HCT116 (cell line): ENCODE results near the gene FXYD4. TPM values are rescaled to one million over a fixed set of nuclear protein-coding genes. Genes with fewer than 3 reads are reported as not detected.
"Not testable (repeated sequence)": the region's sequence is repeated elsewhere in the genome, so short reads cannot be mapped to it uniquely, and the experiment has no call there.

ENCODE experiments used
- ATAC-seq: fragments of 200-7000 bp; cut with Tn5 transposase; 2 replicates; pipeline ENCODE4 v1.9.1; 2020; ENCODE audit warnings: mild to moderate bottlenecking, moderate library complexity
- BruUV-seq: library from RNA; stranded (reverse); fragments of 400-500 nt; replicated peaks from 2 replicates; lab custom pipeline; 2021; lab: Mats Ljungman, UMichigan
- CTCF ChIA-PET: fragments of 300-600 bp; sonication (Branson Sonifier 250); formaldehyde crosslinking; loops from one replicate; lab custom pipeline; 2021; ENCODE audit warnings: antibody characterized with exemption; lab: Charles Lee
- POLR2A ChIA-PET: fragments of 300-600, 350-600 bp; sonication (Branson Sonifier 250); formaldehyde crosslinking; loops from one replicate; lab custom pipeline; 2021; ENCODE audit warnings: antibody characterized with exemption; lab: Charles Lee
- RAD21 ChIA-PET, 2 experiments: fragments of 300-600 bp; sonication (Branson Sonifier 250); formaldehyde crosslinking; loops; one replicate each; lab custom pipeline; 2023; ENCODE audit warnings: low total read pairs in 2 of 2; ENCODE audit not compliant: uncharacterized antibody in 2 of 2, unreplicated experiment in 2 of 2, low non-redundant PET in 1 of 2; lab: Charles Lee
- DNase-seq: peaks from one replicate; pipeline ENCODE4 v3.0.0-alpha.2; 2010; ENCODE audit warnings: low read depth, low spot score
- H2AFZ ChIP-seq: fragments of 200-600 bp; shearing (Covaris generic), sonication (generic); 2 replicates; pipeline ENCODE4 v1.6.1; 2017; ENCODE audit warnings: low read depth, mixed run types, mixed read lengths, antibody characterized with exemption, low read length; ENCODE audit not compliant: poor library complexity, severe bottlenecking
- H3K27ac ChIP-seq: 2 replicates; pipeline ENCODE4 v1.5.1; 2012; ENCODE audit warnings: low read depth, low read length
- H3K27me3 ChIP-seq: fragments of 200-600 bp; sonication (generic); 2 replicates; pipeline ENCODE4 v1.6.1; 2016; ENCODE audit warnings: mixed run types, low read length, mixed read lengths; ENCODE audit not compliant: insufficient read depth
- H3K36me3 ChIP-seq, 2 experiments: fragments of 200-500 bp in 1 of 2; fragments of 200-600 bp in 1 of 2; sonication (Bioruptor generic) in 1 of 2; sonication (generic) in 1 of 2; 2 replicates each; pipeline versions ENCODE4 v1.5.1 to v1.6.1; 2014 to 2016; ENCODE audit warnings: low read length in 2 of 2, inconsistent platforms in 1 of 2, mixed read lengths in 1 of 2, mixed run types in 1 of 2; ENCODE audit not compliant: insufficient read depth in 2 of 2, control insufficient read depth in 1 of 2
- H3K4me1 ChIP-seq, 2 experiments: fragments of 200-600 bp in 1 of 2; sonication (generic) in 1 of 2; 2 replicates each; pipeline versions ENCODE4 v1.5.1 to v1.6.1; 2012 to 2017; ENCODE audit warnings: low read length in 2 of 2, inconsistent platforms in 1 of 2, mild to moderate bottlenecking in 1 of 2, mixed read lengths in 1 of 2, mixed run types in 1 of 2, moderate library complexity in 1 of 2; ENCODE audit not compliant: insufficient read depth in 2 of 2, control insufficient read depth in 1 of 2
- H3K4me2 ChIP-seq: fragments of 200-600 bp; sonication (generic); 2 replicates; pipeline ENCODE4 v1.6.1; 2017; ENCODE audit warnings: mixed run types, low read length, mixed read lengths
- H3K4me3 ChIP-seq, 2 experiments: fragments of 200-600 bp in 1 of 2; sonication (generic) in 1 of 2; replicated peaks in 1 of 2; 2 replicates each; pipeline ENCODE4 v1.5.1; 2011 to 2016; ENCODE audit warnings: low read length in 2 of 2, control low read depth in 1 of 2, low read depth in 1 of 2, mild to moderate bottlenecking in 1 of 2, mixed read lengths in 1 of 2, mixed run types in 1 of 2
- H3K79me2 ChIP-seq: fragments of 200-600 bp; sonication (generic); 2 replicates; pipeline ENCODE4 v1.6.1; 2017; ENCODE audit warnings: mild to moderate bottlenecking, mixed run types, low read length, moderate library complexity, mixed read lengths; ENCODE audit not compliant: insufficient read depth
- H3K9ac ChIP-seq: fragments of 200-600 bp; sonication (generic); 2 replicates; pipeline ENCODE4 v1.6.1; 2016; ENCODE audit warnings: low read length, mixed read lengths
- H3K9me2 ChIP-seq: fragments of 200-600 bp; sonication (generic), shearing (Covaris generic); 2 replicates; pipeline ENCODE4 v1.6.1; 2017; ENCODE audit warnings: mixed run types, mild to moderate bottlenecking, moderate library complexity; ENCODE audit not compliant: insufficient read depth
- H3K9me3 ChIP-seq, 2 experiments: fragments of 200-500 bp in 1 of 2; fragments of 200-600 bp in 1 of 2; sonication (Bioruptor generic) in 1 of 2; sonication (generic) in 1 of 2; 2 replicates each; pipeline ENCODE4 v1.6.1; 2014 to 2017; ENCODE audit warnings: low read length in 2 of 2, mixed read lengths in 2 of 2, inconsistent platforms in 1 of 2, low read depth in 1 of 2, mild to moderate bottlenecking in 1 of 2, mixed run types in 1 of 2, moderate library complexity in 1 of 2; ENCODE audit not compliant: control insufficient read depth in 1 of 2, insufficient read depth in 1 of 2
- H4K20me1 ChIP-seq: fragments of 200-600 bp; sonication (generic), shearing (Covaris generic); 2 replicates; pipeline ENCODE4 v1.6.1; 2017; ENCODE audit warnings: mixed run types, mild to moderate bottlenecking, moderate library complexity; ENCODE audit not compliant: insufficient read depth
- CBX3 ChIP-seq: IDR thresholded peaks from 2 replicates; pipeline ENCODE4 v1.6.1; 2012; ENCODE audit warnings: low read depth
- CEBPB ChIP-seq: IDR thresholded peaks from 2 replicates; pipeline ENCODE4 v1.6.1; 2012; ENCODE audit warnings: low read depth
- EGR1 ChIP-seq: IDR thresholded peaks from 2 replicates; pipeline ENCODE4 v1.6.1; 2012; ENCODE audit warnings: low read depth
- FOSL1 ChIP-seq: IDR thresholded peaks from 2 replicates; pipeline ENCODE4 v1.6.1; 2012; ENCODE audit warnings: low read depth
- JUND ChIP-seq: IDR thresholded peaks from 2 replicates; pipeline ENCODE4 v1.6.1; 2012
- POLR2A ChIP-seq: IDR thresholded peaks from 2 replicates; pipeline ENCODE4 v1.7.0; 2011; ENCODE audit warnings: borderline replicate concordance; ENCODE audit not compliant: insufficient read depth, insufficient read length; ENCODE audit errors: extremely low read depth
- RAD21 ChIP-seq: IDR thresholded peaks from 2 replicates; pipeline ENCODE4 v1.6.1; 2012; ENCODE audit warnings: low read depth, mild to moderate bottlenecking
- SP1 ChIP-seq: IDR thresholded peaks from 2 replicates; pipeline ENCODE4 v1.6.1; 2012; ENCODE audit warnings: low read depth
- SRF ChIP-seq: IDR thresholded peaks from 2 replicates; pipeline ENCODE4 v1.6.1; 2012; ENCODE audit warnings: low read depth
- YY1 ChIP-seq: IDR thresholded peaks from 2 replicates; pipeline ENCODE4 v1.6.1; 2011; ENCODE audit warnings: low read length, low read depth, moderate library complexity, mild to moderate bottlenecking; ENCODE audit not compliant: insufficient replicate concordance; ENCODE audit errors: extremely low read depth
- ZFX ChIP-seq: fragments of 450-650 bp; IDR thresholded peaks from 2 replicates; pipeline ENCODE4 v1.6.1; 2017
- intact Hi-C: fragments of 100-400 bp; cut with micrococcal nuclease; formaldehyde crosslinking; loops from 2 replicates; pipeline ENCODE4 v1.10.0; 2022
- total RNA-seq: library from RNA; stranded (reverse); gene quantifications from one replicate; pipeline ENCODE4 v1.2.1, GENCODE V29; 2021; ENCODE audit not compliant: unreplicated experiment
- TF ChIP-seq, protein P1 (sequence below): IDR thresholded peaks from 2 replicates; pipeline ENCODE4 v1.6.1; 2012; ENCODE audit warnings: low read depth
- TF ChIP-seq, protein P2 (sequence below): IDR thresholded peaks from 2 replicates; pipeline ENCODE4 v1.6.1; 2012
- TF ChIP-seq, protein P3 (sequence below): IDR thresholded peaks from 2 replicates; pipeline ENCODE4 v1.6.1; 2012
- TF ChIP-seq, protein P4 (sequence below): IDR thresholded peaks from 2 replicates; pipeline ENCODE4 v1.6.1; 2011; ENCODE audit warnings: mild to moderate bottlenecking, low read length, moderate library complexity; ENCODE audit not compliant: insufficient replicate concordance; ENCODE audit errors: extremely low read depth

The FXYD4 gene
- total RNA-seq, 1 experiment from 2014 or later = 0.71 TPM

DNA sequence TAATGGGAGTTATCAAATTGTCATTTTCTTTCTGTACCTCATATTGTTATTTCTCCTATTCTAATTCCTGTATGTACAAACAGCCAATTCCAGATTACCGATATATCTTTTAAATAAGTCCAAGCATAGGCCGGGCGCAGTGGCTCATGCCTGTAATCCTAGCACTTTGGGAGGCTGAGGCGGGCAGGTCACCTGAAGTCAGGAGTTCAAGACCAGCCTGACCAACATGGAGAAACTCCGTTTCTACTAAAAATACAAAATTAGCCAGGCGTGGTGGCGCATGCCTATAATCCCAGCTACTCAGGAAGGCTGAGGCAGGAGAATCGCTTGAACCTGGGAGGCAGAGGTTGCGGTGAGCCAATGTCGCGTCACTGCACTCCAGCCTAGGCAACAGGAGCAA, 21.8 kb downstream of the FXYD4 start:
- H3K4me3 ChIP-seq, CTCF ChIA-PET, H3K4me2 ChIP-seq, H2AFZ ChIP-seq, H3K27me3 ChIP-seq, H3K9ac ChIP-seq, intact Hi-C loops, DNase-seq, BruUV-seq, RAD21 ChIA-PET, ATAC-seq, H3K9me2 ChIP-seq, POLR2A ChIA-PET, H3K9me3 ChIP-seq: not testable (repeated sequence)
- peaks cover 37% of the 10 kb centered on the region; the same call in 1 of the 2 replicates for H4K20me1 ChIP-seq
- H3K27ac ChIP-seq = peak overlapping the region; percentile 31
- H3K4me1 ChIP-seq = peaks cover 4 to 31% of the 10 kb centered on the region in 2 experiments; a peak in 3 of 4 replicates
- peaks cover 99% of the 10 kb centered on the region for H3K79me2 ChIP-seq
- H3K36me3 ChIP-seq = peaks cover 46 to 81% of the 10 kb centered on the region in 2 experiments

DNA sequence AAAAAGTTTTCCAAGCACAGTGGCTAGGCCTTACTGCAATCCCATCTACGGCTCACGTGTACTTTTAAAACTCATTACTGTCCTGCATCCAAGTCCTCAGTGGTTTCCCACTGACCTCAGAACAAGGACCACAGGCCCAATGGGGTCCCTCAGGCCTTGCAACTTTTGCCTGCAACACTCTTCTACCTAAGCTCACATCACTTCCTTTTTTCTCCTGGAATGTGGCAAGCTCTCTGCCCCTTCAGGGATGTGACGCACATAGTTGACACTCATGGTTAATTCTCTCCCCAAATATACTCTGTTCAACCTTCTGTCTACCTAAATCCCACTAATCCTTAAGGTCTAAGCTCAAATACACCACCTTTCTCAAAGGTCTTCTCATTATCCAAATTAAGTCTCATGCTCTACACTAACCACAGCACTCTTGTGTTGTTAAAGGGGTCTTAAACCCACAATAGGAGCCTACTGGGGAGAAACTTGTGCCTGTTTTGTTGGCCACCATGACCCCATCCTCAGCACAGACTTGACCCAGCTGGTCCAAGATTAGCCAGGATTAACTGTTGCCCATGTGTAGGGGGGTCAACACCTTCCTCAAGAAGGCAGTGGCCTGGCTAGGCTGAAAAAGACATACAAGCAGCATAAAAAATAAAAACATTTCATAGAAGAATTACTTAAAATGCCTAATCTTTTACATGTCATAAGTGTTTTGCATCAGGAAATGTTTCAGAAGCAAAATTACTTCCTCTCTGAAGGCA, 22.3 kb downstream of the FXYD4 start:
- CTCF ChIA-PET = no interaction called here
- peaks cover 9 to 37% of the 10 kb centered on the region in 2 experiments for H3K4me1 ChIP-seq
- RAD21 ChIA-PET = no interaction called here
- 0 out of 2 replicates have a peak overlapping the region, but pooled peaks have one; percentile 29 for H3K9ac ChIP-seq
- no peaks in the 10 kb centered on the region for H3K9me3 ChIP-seq
- H3K27ac ChIP-seq = peak overlapping the region; percentile 96; the same call in 1 of the 2 replicates
- H3K9me2 ChIP-seq = no peaks in the 10 kb centered on the region
- no peak overlapping the region for H3K4me2 ChIP-seq
- peaks cover 40 to 79% of the 10 kb centered on the region in 2 experiments for H3K36me3 ChIP-seq
- no peak overlapping the region for H3K4me3 ChIP-seq
- no peak for DNase-seq
- intact Hi-C loops = no loop called here
- H2AFZ ChIP-seq = no peak overlapping the region
- POLR2A ChIA-PET = no interaction called here
- peaks cover 99% of the 10 kb centered on the region for H3K79me2 ChIP-seq
- H4K20me1 ChIP-seq = peaks cover 35% of the 10 kb centered on the region; the same call in 1 of the 2 replicates
- no peaks in the 10 kb centered on the region for H3K27me3 ChIP-seq
- ATAC-seq = no peak
- BruUV-seq = no TSS peak
- TF ChIP-seq, protein P1, sequence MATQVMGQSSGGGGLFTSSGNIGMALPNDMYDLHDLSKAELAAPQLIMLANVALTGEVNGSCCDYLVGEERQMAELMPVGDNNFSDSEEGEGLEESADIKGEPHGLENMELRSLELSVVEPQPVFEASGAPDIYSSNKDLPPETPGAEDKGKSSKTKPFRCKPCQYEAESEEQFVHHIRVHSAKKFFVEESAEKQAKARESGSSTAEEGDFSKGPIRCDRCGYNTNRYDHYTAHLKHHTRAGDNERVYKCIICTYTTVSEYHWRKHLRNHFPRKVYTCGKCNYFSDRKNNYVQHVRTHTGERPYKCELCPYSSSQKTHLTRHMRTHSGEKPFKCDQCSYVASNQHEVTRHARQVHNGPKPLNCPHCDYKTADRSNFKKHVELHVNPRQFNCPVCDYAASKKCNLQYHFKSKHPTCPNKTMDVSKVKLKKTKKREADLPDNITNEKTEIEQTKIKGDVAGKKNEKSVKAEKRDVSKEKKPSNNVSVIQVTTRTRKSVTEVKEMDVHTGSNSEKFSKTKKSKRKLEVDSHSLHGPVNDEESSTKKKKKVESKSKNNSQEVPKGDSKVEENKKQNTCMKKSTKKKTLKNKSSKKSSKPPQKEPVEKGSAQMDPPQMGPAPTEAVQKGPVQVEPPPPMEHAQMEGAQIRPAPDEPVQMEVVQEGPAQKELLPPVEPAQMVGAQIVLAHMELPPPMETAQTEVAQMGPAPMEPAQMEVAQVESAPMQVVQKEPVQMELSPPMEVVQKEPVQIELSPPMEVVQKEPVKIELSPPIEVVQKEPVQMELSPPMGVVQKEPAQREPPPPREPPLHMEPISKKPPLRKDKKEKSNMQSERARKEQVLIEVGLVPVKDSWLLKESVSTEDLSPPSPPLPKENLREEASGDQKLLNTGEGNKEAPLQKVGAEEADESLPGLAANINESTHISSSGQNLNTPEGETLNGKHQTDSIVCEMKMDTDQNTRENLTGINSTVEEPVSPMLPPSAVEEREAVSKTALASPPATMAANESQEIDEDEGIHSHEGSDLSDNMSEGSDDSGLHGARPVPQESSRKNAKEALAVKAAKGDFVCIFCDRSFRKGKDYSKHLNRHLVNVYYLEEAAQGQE = no peak
- TF ChIP-seq FOSL1 (no peak), POLR2A (no peak), JUND (no peak), CBX3 (no peak), YY1 (no peak), CEBPB (no peak), RAD21 (no peak), SP1 (no peak), EGR1 (no peak), SRF (no peak), ZFX (no peak)
- TF ChIP-seq, protein P2, sequence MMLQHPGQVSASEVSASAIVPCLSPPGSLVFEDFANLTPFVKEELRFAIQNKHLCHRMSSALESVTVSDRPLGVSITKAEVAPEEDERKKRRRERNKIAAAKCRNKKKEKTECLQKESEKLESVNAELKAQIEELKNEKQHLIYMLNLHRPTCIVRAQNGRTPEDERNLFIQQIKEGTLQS = no peak
- TF ChIP-seq, protein P3, sequence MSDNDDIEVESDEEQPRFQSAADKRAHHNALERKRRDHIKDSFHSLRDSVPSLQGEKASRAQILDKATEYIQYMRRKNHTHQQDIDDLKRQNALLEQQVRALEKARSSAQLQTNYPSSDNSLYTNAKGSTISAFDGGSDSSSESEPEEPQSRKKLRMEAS = no peak
- TF ChIP-seq, protein P4, sequence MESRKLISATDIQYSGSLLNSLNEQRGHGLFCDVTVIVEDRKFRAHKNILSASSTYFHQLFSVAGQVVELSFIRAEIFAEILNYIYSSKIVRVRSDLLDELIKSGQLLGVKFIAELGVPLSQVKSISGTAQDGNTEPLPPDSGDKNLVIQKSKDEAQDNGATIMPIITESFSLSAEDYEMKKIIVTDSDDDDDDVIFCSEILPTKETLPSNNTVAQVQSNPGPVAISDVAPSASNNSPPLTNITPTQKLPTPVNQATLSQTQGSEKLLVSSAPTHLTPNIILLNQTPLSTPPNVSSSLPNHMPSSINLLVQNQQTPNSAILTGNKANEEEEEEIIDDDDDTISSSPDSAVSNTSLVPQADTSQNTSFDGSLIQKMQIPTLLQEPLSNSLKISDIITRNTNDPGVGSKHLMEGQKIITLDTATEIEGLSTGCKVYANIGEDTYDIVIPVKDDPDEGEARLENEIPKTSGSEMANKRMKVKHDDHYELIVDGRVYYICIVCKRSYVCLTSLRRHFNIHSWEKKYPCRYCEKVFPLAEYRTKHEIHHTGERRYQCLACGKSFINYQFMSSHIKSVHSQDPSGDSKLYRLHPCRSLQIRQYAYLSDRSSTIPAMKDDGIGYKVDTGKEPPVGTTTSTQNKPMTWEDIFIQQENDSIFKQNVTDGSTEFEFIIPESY = no peak
